Pulmonary artery endothelial cell (primary cell): ENCODE measurements around the gene ARID3C. TPM values are rescaled to one million over a fixed set of nuclear protein-coding genes. Genes with fewer than 3 reads are reported as not detected.
"Not testable (repeated sequence)": the region's sequence is repeated elsewhere in the genome, so short reads cannot be mapped to it uniquely, and the experiment has no call there.

Source experiments
- DNase-seq: peaks from one replicate; pipeline ENCODE4 v3.0.0-alpha.2; 2011; ENCODE audit warnings: low read depth, low spot score
- total RNA-seq: library from RNA; depleted of rRNA; stranded (reverse); fragments of >200 nt; gene quantifications from 2 replicates; pipeline ENCODE4 v1.2.3, GENCODE V29; 2014

Gene ARID3C
- total RNA-seq, 1 donor from 2014 or later, result 0.13 TPM

DNA sequence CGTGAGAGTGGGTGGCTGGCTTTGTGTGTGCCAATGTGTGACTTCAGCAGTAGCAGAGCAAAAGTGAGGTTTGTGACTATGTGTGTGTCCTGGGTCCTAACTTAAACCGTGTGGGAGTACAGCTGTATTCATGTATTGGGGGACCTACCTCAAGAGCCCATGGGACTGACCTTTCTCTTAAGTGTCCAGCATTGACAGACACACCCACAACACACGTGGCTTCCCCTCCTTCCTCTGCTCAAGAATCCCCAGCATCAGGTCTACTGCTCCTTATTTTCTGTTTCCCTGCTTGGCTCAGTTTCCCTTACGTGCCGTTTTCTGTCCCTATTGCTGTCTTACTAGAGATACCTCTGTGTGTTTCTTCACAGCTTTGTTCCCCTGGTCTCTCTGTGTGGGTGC, 23.7 kb upstream of the ARID3C start:
- DNase-seq, result no peak

DNA sequence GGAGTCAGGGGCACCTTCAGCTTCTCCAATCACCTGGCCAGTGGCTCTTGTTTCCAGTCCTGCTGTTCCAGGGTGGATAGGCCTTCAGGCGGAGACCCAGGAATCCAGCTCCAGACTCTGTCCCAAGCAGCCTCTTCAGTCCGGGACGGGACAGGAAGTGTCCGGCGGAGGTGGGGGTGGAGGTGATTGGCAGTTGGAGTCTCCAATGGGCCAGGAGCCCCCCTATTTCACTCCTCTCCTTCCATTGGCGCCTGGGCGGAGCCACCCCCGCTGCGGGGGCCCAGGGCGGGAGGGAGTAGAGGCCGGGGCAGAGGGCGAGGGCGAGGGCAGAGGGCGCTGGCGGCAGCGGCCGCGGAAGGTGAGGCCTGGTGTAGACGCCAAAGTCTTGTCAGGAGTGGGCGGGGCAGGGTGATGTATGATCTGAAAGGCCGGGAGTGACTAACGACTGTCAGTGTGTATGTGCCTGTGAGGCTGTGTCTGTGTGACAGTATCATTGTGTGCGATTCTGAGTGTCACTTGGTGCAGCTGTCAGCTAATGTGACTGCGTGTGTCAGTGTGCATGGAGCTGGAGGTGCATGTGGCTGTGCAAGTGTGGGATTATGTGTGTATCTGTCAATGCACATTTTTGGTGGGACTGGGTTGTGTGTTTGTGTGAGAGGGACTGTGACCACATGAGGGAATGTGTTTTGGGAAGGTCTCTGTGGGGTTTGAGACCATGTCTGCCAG, 23.2 kb upstream of the ARID3C start, which contains the start of gene IL11RA:
TSS of gene IL11RA (plus strand) at position 310 of the 726 bp plus-strand sequence. CDS start 3,033 bp downstream, outside the sequence.
- peak; percentile 37 for DNase-seq

DNA sequence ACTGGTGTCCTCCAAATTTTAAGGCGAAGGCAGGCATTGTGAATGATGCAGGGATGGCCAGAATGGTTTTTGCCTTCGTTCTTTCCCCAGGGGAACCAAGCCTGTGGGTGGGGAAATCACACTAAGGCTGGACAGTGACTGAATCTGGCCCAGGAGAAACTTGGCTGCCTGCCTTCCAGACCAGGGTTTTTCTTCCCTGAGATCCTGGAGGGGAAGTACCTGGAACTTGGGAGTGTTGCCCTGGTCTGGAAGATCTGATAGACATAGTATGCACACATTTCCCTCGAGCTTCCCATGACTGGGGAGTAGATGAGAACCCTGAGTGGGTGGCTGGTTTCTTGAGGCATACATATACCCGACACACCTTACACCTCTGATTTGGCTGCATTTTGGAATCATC, 22.5 kb upstream of the ARID3C start:
- DNase-seq, result no peak

DNA sequence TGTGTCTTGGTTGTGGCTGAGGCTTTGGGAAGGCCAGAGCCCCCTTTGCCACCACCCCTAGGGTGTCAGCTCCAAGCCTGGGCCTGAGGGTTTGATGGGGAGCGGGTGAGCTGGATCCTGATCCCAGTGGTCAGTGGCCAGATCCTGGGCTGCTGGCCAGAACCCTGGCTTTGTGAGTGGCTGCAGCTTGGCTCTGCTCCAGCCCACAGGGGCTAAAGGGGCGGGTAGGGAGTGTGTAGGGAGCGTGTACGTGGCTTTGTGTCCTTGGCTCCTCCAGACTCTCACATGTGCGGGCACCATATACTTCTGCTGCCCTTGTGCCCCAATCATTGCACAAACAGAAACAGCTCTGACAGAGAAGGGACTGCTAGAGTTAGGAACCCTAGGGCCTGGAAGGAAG, 21.9 kb upstream of the ARID3C start:
- DNase-seq, result no peak

DNA sequence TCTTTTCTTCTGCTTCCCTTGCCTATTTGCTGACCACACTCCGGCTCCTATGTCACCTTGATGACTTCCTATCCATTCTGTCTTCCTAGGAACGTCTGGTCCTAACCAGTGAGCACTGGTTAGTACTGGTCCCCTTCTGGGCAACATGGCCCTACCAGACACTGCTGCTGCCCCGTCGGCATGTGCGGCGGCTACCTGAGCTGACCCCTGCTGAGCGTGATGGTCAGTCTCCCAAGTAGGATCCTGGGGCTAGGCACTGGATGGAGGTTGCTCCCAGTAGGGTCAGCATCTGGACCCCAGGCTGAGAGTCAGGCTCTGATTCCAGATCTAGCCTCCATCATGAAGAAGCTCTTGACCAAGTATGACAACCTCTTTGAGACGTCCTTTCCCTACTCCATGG, 19.8 kb upstream of the ARID3C start:
- DNase-seq, result no peak

DNA sequence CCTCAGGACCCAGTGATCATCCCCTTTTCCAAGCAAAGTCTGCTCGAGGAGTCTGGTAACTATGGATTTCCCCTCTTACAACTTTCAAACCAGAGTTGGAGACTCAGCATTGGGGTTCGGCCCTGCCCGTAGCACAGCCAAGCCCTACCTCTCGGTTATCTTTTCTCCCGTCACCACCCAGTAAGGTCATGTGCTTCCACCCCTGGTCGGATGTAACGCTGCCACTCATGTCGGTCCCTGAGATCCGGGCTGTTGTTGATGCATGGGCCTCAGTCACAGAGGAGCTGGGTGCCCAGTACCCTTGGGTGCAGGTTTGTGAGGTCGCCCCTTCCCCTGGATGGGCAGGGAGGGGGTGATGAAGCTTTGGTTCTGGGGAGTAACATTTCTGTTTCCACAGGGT, 18.8 kb upstream of the ARID3C start:
- no peak for DNase-seq

DNA sequence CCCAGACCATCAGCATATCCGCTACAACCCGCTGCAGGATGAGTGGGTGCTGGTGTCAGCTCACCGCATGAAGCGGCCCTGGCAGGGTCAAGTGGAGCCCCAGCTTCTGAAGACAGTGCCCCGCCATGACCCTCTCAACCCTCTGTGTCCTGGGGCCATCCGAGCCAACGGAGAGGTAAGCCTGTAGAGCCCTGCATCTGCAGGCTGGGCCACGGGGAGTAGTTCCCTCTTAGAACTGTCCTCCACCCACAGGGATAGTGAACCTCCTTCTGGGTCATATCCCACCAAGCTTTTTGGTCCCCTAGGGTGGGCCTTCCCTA, 18.2 kb upstream of the ARID3C start:
- DNase-seq, result no peak

DNA sequence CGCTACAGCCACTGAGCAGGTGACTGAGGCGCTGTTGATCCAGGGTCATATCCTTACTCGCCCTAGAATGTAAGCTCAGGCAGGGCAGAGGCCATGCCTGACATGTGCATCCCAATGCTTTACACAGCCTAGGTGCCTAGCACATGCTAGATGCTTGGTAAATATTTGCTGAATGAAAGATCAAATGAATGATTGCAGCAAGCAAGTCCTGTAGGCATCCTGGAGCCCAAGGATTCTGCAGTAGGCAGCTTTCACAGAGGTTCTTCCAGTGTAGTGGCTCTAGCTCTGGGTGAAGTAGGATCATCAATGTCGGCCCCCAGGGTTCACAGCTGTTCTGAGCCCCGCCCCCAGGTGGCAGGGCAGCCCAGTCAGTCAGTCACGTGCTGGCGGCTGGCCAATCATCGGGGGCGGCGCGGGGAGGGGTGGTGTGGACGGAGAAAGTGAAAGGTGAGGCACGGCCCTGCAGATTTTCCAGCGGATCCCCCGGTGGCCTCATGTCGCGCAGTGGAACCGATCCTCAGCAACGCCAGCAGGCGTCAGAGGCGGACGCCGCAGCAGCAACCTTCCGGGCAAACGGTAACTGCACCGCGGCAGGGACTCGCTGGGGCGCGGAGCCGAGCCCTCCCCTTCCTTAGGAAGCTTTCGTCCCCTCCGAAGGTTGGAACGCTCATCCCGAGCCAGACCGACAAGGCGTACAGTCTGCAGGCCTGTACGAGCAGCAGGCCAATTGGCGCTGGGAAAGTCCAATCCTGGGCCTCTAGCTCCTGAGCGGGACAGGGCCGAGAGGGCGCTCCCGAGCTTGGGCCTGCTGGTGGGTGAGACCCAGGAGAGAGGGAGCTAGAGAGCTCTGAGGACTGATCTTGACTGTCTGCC, 17.6 kb upstream of the ARID3C start, which contains the start of gene GALT:
TSS of gene GALT (plus strand) at position 465 of the 873 bp plus-strand sequence. CDS start at position 495, 30 bp downstream.
- peak; percentile 46 for DNase-seq

DNA sequence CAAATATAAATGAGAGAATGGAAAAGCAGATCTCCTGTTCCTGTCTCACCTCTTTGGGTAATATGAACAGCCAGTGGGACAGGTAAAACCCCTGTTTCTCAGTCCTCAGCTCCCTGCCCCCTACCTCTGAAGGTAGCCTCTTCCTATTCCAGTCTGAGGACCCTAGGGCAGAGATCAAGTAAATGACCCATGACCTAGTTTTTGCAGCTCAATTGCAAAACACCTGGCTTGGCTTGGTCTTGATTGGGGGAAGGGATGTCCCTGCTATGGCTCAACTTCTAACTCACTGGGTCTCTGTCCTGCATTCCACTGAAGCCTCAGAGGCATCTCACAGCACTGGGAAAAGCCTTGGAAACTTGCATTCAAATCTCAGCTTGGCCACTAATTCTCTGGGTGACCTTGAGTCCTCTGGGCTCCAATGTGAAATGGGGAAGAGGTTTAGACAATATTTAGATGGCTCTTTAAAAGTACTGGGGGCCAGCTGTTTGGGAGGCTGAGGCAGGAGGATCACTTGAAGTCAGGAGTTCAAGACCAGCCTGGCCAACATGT, 16.0 kb upstream of the ARID3C start:
- DNase-seq, result no peak

DNA sequence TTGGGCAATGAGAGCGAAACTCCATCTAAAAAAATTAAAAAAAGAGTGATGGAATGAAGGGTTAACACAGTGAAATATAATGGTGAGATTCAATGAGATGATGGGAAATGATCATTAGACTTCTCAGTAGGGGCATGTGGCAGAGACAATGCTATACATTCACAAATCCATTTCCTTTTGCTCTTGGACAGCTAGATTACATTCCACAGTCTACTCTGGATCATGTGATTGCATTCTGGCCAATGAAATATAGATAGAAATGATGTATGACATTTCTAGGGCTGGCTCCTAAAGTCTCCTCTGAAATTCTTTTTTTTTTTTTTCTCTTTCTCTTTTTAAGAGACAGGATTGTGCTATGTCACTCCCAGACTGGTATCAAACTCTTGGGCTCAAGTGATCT, 13.8 kb upstream of the ARID3C start:
- DNase-seq, result no peak

DNA sequence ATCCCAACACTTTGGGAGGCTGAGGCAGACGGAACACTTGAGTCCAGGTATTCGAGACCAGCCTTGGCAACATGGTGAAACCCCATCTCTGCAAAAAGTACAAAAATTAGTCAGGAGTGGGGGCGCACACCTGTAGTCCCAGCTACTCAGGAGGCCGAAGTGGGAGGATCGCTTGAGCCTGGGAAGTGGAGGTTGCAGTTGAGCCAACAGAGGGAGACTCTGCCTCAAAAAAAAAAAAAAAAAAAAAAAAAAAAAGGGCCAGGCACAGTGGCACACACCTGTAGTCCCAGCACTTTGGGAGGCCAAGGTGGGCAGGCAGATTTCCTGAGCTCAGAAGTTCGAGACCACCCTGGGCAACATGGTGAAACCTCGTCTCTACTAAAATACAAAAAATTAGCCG, 10.5 kb upstream of the ARID3C start:
- not testable (repeated sequence) for DNase-seq

DNA sequence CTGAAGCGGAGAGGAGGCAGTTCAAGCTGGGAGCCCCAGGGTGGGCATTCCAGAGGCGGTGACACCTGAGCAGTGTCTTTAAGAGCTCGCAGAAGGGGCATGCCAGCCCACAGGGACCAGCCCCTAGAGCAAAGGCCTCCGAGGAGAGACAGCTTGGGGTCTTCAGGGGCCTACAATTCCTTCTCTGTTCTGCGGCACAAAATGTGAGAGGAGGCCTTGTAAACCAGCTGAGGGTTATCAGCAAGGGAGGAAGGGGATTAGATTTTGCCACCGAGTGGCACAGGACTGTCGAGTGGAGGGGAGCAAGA, 9.2 kb upstream of the ARID3C start:
- DNase-seq, result no peak

DNA sequence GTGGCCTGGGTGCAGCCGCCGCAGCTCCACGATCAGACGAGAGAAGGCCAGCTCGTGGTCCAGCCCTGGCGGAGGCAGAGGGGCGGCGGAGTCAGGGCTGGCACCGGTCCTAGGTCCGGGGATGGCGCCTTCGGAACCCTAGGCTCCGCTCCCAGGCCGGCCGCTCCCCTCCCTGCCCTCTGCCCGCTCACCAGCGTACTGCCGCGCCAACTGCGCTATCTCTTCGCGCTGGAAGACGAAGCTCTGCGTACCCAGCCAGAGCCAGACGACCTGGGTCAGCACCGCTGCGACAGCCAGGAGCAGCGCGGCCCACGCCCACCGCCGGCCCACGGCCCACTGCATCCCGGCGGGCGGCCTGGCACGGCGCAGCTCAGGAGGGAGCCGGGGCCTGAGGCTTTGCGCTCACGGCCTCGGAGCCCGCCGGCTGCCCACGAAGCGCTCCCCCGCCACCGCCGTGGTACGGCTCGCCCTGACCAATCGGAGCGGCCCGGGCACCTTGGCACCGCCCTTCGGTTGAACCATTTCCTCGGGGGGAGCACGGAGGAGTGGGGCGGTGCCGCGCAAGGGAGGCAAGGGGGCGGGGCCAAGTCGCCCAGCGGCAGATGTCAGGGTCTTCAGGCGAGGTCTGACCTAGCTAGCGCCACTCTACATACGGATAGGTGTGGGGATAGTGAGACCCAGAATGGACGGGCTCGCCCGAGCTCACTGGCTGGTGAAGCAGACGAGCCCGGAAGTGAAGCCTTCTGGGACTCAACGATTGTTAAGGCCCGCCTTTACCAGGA, 8.7 kb upstream of the ARID3C start, which contains the start of gene SIGMAR1:
TSS of gene SIGMAR1 (minus strand) at position 432 of the 782 bp plus-strand sequence. CDS start at position 342, 90 bp downstream.
- peak; percentile 74 for DNase-seq

DNA sequence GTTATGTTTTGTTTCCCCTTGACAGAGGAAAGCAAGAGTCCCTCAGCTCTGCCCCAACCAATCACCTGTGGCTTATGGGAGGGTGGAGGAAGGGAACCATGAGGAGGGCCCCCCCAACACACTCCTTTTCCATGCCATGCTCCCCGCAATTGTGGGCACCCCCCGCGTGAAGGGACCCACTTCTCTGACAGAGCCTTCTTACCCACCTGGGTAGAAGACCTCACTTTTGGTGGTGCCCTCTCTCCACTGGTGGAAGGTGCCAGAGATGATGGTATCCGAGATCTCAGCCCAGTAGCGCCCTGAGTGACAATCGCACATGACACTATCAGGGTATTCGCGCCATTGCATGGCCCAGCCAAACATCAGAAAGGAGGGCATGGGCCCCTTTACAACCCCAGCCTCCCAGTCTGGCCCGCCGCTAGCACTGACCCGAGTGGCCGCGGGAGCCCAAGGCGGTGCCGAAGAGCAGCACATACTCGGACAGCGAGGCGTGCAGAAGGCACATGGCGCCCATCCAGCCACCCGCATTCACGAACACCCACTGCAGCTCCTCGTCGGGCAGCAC, 8.0 kb upstream of the ARID3C start:
- no peak for DNase-seq

DNA sequence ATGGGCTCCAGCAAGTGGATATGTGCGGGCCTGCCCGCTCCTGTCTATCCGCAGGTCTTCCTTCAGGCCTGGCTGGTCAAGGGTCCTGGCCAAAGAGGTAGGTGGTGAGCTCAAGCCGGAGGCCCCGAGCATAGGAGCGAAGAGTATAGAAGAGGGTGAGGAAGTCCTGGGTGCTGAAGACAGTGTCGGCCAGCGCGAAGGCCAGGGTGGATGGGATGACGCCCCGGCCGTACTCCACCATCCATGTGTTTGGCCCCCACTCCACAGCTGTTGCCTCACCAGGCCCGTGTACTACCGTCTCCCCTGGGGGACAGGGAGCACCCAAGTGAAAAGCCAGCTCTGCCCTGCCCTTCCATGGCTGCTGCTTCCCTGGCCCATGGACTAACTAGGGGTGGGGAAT, 6.7 kb upstream of the ARID3C start:
- DNase-seq, result no peak

DNA sequence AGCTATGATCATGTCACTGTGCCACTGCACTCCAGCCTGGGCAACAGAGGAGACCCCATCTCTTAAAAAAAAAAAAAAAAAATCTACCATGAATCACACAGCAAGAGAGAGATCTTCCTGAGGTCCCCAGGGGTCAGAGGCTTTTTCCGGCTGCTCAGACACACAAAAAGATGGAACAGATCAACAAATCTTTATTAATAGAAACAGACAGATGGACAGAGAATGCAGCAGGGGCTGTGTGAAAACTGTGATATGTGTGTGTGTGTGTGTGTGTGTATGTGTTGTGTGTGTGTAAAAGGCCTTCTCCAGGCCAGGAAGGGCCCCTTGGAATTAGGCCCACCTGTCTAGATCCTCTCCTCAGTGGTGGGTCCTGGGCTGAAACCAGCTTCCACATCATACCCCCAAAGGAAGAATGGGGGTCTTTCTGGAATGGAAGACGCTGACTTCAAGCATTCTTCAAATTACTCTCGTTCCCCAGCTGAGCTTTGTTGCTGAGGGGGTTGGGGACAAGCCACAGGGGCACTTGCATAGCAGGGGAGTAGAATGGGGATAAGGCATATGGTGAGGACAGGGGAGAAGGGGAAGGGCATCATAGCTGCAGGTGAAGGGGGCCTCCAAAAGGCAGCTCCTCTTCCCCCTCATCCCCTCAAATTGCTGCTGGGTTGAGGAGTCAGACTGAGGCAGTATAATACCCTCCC, 5.8 kb upstream of the ARID3C start:
- no peak for DNase-seq

DNA sequence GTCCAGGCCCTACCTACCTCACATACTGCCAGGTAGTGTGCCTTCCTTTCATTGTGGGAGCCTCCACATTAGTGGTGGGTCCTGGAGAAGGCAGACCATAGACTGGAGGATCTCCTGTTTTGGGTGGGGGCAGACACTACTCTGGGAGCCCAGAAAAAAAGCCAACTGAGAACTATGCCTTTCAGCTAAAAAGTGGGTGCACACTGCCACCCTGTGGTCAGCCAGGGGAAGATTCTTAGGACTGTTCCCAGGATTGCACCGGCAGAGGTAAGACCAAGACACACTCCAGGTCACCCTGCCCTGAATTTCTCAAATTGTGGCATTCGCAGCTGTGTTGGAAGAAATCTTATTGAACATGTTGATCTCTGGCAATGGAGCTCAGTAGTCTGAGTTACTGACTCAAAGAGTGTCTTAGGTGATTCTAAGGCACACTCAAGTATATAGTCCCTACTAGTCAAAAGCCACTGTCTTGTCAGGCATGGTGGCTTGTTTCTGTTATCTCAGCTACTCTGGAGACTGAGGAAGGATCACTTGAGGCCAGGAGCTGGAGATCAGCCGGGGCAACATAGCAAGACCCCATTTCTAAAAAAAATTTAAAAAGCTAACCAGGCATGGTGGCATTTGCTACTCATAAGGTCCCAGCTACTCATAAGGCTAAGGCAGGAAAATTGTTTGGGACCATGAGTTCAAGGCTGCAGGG, 5.1 kb upstream of the ARID3C start:
- DNase-seq, result peak; percentile 29

DNA sequence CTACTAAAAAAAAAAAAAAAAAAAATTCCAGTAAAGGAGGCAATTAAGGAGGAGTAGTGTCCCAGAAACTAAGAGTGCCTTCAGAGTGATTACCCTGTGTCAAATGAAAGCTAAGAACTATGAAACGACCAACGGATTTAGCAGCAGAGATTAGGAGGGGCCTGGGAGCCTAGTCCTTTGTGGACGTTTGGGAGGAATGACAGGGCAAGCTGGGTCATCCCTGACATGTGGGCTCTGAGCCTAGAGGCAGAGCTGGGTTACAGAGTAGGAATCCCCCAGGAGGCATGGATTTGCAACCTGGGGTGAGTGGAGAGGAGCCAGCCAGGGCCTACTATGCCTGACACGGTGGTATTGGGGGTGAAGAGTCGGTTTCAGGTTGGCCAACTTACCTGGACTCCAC, 4.3 kb upstream of the ARID3C start:
- no peak for DNase-seq

DNA sequence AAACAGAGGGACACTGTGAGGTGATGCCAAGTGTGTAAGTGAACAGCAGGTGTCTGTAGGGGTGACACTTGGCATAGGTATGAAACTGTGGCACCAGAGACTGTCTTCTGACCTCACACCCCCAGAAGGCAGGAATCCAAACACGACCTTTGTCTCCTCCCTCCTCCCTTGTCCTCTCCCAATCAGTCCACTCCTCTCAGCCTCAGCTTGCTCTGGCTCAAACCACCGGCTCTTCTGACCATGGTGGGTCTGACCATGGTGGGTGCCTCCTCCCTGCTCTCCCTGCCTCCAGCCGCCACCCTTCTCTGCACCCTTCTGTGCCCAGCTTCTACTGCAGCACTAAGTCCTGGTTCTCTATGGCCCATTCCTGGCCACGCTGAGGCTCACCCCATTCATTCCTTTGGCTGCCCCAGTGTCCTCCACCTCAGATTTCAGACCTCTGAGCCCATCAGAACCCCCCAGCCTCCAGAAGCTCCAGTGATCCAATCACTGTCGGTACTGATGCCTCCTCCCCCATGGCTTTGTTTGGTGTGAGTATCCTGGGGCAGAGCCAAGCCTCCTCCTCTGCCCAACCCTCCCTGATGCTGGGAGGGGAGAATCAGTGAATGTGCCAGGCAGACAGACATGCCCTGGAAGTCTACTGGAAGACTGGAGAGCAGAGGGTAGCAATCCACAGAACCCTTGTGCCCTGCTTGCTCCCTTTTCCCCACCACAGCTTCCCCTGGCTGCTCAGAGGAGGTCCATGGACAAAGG, 1.7 kb upstream of the ARID3C start:
- DNase-seq, result no peak

DNA sequence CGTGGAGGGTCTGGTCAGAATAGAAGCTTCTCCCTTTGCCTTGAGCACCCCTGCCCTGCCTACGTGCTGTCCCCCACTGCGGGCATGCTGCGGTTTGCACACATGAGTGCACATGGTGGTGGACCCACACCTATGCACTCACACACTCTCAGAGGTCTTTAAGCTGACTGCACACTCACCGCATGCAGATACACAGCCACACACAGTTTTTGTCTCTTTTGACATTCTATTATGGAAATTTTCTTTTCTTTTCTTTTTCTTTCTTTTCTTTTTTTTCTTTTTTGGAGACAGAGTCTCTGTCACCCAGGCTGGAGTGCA, 584 bp upstream of the ARID3C start:
- no peak for DNase-seq
